Activated B cell treated with CpG ODN at 0.5 μM for 24 hours (primary cell): ENCODE measurements around the gene SDC1. TPM values are rescaled to one million over a fixed set of nuclear protein-coding genes. Genes with fewer than 3 reads are reported as not detected.

ENCODE experiments used
- ATAC-seq: fragments of 200-7000 bp; cut with Tn5 transposase; one replicate; pipeline ENCODE4 v1.10.0; 2021; ENCODE audit warnings: low read depth, mild to moderate bottlenecking, moderate library complexity
- CTCF ChIA-PET: fragments of 350-600 bp; sonication (Branson Sonifier 250); formaldehyde crosslinking; loops from one replicate; lab custom pipeline; 2021; ENCODE audit warnings: antibody characterized with exemption; lab: Charles Lee
- POLR2A ChIA-PET: fragments of 350-600 bp; sonication (Branson Sonifier 250); formaldehyde crosslinking; loops from one replicate; lab custom pipeline; 2021; ENCODE audit warnings: antibody characterized with exemption; lab: Charles Lee
- DNase-seq: peaks from one replicate; pipeline ENCODE4 v3.0.0; 2022
- H3K27ac Mint-ChIP-seq: one replicate; pipeline ENCODE4 v1.8.0; 2020; ENCODE audit warnings: mixed read lengths
- H3K27me3 Mint-ChIP-seq: one replicate; pipeline ENCODE4 v1.8.0; 2021; ENCODE audit warnings: mixed read lengths
- H3K36me3 Mint-ChIP-seq: one replicate; pipeline ENCODE4 v1.8.0; 2021; ENCODE audit warnings: low read depth, mixed read lengths
- H3K4me1 Mint-ChIP-seq: one replicate; pipeline ENCODE4 v1.8.0; 2021; ENCODE audit warnings: mixed read lengths
- H3K4me3 Mint-ChIP-seq: one replicate; pipeline ENCODE4 v1.8.0; 2020; ENCODE audit warnings: mild to moderate bottlenecking, mixed read lengths
- H3K9me3 Mint-ChIP-seq: one replicate; pipeline ENCODE4 v1.8.0; 2020; ENCODE audit warnings: mixed read lengths
- intact Hi-C: fragments of 100-400 bp; cut with micrococcal nuclease; formaldehyde crosslinking; loops from one replicate; pipeline ENCODE4 v1.15.1; 2024
- total RNA-seq: library from RNA; stranded (reverse); gene quantifications from 2 replicates; pipeline ENCODE4 v1.2.3, GENCODE V29; 2022
- TF ChIP-seq, protein P1 (sequence below): fragments of 200-600 bp; IDR thresholded peaks from one replicate; pipeline ENCODE4 v1.8.0; 2022; ENCODE audit warnings: antibody characterized with exemption, mild to moderate bottlenecking

The SDC1 gene
- total RNA-seq, 1 donor from 2014 or later, result not detected

GRCh38 chr2:20156076-20156759 is 68.7 kb downstream of the SDC1 start:
- no peak overlapping the region for H3K4me3 Mint-ChIP-seq
- no peaks in the 10 kb centered on the region for H3K9me3 Mint-ChIP-seq
- intact Hi-C loops, result no loop called here
- no peaks in the 10 kb centered on the region for H3K4me1 Mint-ChIP-seq
- ChIA-PET CTCF (no interaction called here), POLR2A (no interaction called here)
- TF ChIP-seq, protein P1, sequence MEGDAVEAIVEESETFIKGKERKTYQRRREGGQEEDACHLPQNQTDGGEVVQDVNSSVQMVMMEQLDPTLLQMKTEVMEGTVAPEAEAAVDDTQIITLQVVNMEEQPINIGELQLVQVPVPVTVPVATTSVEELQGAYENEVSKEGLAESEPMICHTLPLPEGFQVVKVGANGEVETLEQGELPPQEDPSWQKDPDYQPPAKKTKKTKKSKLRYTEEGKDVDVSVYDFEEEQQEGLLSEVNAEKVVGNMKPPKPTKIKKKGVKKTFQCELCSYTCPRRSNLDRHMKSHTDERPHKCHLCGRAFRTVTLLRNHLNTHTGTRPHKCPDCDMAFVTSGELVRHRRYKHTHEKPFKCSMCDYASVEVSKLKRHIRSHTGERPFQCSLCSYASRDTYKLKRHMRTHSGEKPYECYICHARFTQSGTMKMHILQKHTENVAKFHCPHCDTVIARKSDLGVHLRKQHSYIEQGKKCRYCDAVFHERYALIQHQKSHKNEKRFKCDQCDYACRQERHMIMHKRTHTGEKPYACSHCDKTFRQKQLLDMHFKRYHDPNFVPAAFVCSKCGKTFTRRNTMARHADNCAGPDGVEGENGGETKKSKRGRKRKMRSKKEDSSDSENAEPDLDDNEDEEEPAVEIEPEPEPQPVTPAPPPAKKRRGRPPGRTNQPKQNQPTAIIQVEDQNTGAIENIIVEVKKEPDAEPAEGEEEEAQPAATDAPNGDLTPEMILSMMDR, result no peak
- H3K27me3 Mint-ChIP-seq, result peaks cover 15% of the 10 kb centered on the region
- no peak for ATAC-seq
- H3K36me3 Mint-ChIP-seq, result no peaks in the 10 kb centered on the region
- no peak for DNase-seq
- H3K27ac Mint-ChIP-seq, result no peak overlapping the region

GRCh38 chr2:20153131-20153851 is 71.6 kb downstream of the SDC1 start:
- H3K4me1 Mint-ChIP-seq, result no peaks in the 10 kb centered on the region

DNA sequence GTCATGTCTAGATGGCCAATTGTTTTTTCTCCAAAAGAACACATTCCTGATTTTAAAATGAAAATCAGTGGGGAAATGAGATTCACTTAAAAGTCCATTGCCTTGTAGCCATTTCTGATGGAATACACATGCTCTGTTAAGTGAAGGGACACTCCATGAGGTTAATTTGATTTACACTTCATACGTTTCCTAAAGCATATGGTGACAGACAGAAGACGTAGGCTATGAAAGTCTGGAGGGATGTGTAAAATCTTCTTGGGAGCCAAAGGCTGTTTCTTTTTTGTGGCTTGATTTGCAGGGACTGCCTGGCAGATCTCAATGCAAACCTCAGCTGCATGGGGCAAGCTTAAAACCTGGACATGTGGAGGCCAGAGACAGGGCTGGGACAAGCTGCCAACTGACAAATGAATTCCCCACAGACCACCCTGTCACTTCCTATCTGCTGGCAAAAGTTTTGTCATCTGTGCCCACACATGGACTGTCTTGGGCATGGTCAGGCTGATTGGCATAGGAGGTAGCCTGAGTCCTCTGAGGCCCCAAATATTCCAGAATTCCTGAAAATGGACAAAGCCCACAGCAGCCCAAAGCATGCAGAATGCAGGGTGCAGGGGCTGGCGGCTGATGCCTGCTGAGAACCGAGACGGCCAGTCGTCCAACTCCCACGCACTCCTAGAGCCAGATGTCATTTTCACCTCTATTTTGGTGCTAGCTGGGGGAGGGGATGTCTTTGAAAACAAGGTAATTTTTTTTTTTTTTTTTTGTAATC is 73.9 kb downstream of the SDC1 start:
- CTCF ChIA-PET, result no interaction called here

More at GRCh38 chr2:20153131-20153851, 71.6 kb downstream of the SDC1 start:
- peaks cover 26% of the 10 kb centered on the region for H3K27me3 Mint-ChIP-seq
- no peak overlapping the region for H3K27ac Mint-ChIP-seq
- no peaks in the 10 kb centered on the region for H3K9me3 Mint-ChIP-seq
- POLR2A ChIA-PET, result no interaction called here
- TF ChIP-seq, protein P1, result no peak
- no peak for ATAC-seq
- no peak for DNase-seq
- CTCF ChIA-PET, result no interaction called here
- no peaks in the 10 kb centered on the region for H3K36me3 Mint-ChIP-seq
- H3K4me3 Mint-ChIP-seq, result no peak overlapping the region
- intact Hi-C loops, result no loop called here

More for the DNA sequence above, 73.9 kb downstream of the SDC1 start:
- Mint-ChIP-seq H3K4me3 (no peak overlapping the region), H3K4me1 (peaks cover 1% of the 10 kb centered on the region), H3K27me3 (peaks cover 34% of the 10 kb centered on the region), H3K36me3 (no peaks in the 10 kb centered on the region), H3K27ac (no peak overlapping the region), H3K9me3 (no peaks in the 10 kb centered on the region)
- POLR2A ChIA-PET, result no interaction called here
- DNase-seq (no peak), ATAC-seq (no peak)
- intact Hi-C loops, result no loop called here
- TF ChIP-seq, protein P1, result no peak

Other genes with a start within 250 kb of the SDC1 start
- 8.1 and 8.2 TPM in 2 replicates for gene WDR35, start 235.0 kb downstream of the SDC1 start, total RNA-seq
- gene MATN3, start 212.5 kb downstream of the SDC1 start, total RNA-seq, result not detected in 2 replicates
- 47.2 and 48.8 TPM in 2 replicates for gene LAPTM4A, start 173.5 kb downstream of the SDC1 start, total RNA-seq
- 94.9 and 110 TPM in 2 replicates for gene PUM2, start 125.7 kb upstream of the SDC1 start, total RNA-seq
- 11.0 and 12.9 TPM in 2 replicates for gene RHOB, start 221.9 kb upstream of the SDC1 start, total RNA-seq